ENCODE data around the gene NFIC.

NFIC gene

DNA sequence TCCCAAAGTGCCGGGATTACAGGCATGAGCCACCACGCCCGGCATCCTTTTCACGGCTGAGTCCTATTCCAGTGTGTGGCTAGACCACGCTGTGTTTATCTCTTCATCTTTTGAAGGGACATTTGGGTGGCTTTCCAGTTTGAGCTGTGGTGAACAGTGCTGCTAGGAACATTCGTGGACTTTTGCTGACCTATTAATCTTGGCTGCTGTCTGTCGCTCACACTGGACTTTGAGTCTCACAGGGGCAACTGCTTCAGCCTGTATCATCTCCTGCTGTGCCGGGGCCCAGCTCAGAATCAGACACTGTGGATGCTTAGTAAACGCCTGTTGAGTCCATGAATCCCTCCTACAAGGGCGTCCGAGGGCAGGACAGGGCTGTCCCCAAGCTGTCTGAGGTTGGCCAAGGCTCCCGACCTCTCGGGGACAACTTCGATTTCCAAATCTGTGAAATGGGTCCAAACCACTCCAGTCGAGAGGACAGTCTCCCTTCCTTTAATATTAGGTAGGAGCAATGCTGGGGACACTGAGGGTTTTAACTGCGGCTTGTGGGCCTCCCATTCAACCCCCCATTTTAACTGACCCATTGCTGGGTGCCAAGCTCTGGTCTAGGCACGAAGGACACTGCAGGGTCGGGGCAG lies 65.5 kb downstream of the NFIC start:
- no peak for DNase-seq (ENCODE audit: low read depth in 2 of 2)
- no peak for TF ChIP-seq CTCF (IDR thresholded peaks at IDR 0.05; ENCODE audit: low read depth, low read length)
- H3K4me3 ChIP-seq (replicated peaks in 1 of 2; ENCODE audit: low read depth in 2 of 2, low read length in 2 of 2): no peak overlapping the region

GRCh38 chr19:3433313-3433712 lies 66.9 kb downstream of the NFIC start:
- TF ChIP-seq CTCF (IDR thresholded peaks at IDR 0.05; ENCODE audit: low read depth, low read length): no peak
- no peak overlapping the region for H3K4me3 ChIP-seq (replicated peaks in 1 of 2; ENCODE audit: low read depth in 2 of 2, low read length in 2 of 2)
- no peak for DNase-seq (ENCODE audit: low read depth in 2 of 2)

DNA sequence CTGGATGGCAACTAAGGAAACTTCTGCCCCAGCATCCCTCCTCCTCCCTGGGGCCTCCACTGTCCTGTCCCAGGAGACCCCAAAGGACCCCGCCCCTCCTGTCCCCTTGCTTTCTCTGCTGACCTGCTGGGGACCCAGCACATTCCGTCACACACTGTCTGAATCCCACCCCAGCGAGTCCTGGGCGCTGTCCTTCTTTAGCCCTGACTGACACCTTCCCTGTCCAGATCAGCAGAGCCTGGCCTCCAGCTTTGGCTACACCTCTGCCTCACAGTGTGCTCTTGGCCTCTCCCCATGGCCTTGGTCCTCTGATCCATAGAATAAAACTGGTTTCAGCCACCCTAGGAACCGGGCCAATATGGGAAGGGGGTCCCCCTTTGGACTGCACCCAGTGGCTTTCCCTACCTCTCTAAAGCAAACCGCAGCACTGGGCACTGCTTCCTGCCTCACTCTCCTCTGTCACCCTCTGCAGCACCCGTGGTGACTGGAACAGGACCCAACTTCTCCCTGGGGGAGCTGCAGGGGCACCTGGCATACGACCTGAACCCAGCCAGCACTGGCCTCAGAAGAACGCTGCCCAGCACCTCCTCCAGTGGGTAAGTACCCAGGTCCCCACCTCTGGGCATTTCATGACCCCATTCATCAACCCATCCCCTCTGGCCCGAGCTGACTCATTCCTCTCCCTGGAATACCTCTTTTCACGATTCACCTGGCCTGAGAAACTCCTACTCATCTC lies 67.6 kb downstream of the NFIC start:
- H3K4me3 ChIP-seq (replicated peaks in 1 of 2; ENCODE audit: low read depth in 2 of 2, low read length in 2 of 2): no peak overlapping the region
- no peak for TF ChIP-seq CTCF (IDR thresholded peaks at IDR 0.05; ENCODE audit: low read depth, low read length)
- DNase-seq (ENCODE audit: low read depth in 2 of 2): no peak

DNA sequence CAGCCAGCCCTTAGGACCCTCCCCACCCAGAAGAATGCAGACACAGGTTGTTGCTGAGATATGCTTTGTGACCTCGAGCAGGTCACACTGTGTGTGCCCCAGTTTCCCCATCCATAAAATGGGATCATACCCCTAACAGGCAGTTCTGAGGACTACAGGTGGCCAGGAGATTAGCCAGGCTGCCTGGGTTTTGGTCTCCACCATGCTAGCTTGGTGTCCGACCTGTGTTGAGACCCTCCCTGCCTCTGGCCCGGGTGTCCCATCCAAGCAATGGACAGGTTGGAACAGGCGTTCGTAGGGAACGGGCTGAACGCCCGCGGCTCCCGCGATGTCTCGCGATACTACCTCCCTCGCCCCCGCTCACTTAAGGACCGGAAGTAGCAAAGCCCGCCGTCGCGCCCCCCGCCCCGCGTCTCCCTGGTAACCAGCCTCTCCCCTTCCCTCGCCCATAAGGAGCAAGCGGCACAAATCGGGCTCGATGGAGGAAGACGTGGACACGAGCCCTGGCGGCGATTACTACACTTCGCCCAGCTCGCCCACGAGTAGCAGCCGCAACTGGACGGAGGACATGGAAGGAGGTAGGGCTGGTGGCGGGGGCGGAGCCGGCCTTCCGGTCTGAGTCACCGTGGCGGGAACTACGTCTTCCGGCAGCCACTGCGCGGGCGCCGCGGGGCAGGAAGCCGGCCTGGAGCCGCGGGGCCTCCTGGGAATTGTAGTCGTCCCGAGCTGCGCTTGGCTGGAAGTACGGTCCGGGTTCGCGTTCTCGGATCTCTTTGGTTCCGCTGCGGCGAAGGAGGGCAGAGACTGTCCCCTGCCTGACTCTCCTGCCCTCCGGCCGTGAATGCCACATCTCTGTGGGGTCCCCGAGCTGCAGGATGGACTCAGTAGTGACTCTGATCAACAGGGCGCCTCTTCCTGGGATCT lies 68.5 kb downstream of the NFIC start:
- peak overlapping the region; percentile 28 to 44 for H3K4me3 ChIP-seq (replicated peaks in 1 of 2; ENCODE audit: low read depth in 2 of 2, low read length in 2 of 2)
- peak; percentile 2 for TF ChIP-seq CTCF (IDR thresholded peaks at IDR 0.05; ENCODE audit: low read depth, low read length)
- DNase-seq (ENCODE audit: low read depth in 2 of 2): peak; percentile 97 to 98

DNA sequence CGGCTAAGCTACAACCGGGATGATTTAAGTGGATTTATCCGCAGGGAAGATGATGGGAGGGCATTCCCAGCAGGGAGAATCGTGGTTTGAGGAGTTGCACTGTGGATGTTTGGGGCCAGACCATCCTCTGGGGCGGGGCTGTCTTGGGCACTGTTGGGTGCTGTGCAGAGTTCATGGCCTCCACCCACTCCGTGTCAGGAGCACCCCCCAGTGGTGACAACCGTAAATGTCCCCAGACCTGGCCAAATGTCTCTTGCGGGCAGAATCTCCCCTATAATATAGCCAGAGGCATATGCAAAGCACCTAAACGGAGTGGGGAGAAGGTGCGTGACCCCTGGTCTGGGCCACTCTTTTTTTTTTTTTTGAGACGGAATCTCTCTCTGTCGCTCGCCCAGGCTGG lies 73.7 kb downstream of the NFIC start:
- peak; percentile 62 for TF ChIP-seq CTCF (IDR thresholded peaks at IDR 0.05; ENCODE audit: low read depth, low read length)

DNA sequence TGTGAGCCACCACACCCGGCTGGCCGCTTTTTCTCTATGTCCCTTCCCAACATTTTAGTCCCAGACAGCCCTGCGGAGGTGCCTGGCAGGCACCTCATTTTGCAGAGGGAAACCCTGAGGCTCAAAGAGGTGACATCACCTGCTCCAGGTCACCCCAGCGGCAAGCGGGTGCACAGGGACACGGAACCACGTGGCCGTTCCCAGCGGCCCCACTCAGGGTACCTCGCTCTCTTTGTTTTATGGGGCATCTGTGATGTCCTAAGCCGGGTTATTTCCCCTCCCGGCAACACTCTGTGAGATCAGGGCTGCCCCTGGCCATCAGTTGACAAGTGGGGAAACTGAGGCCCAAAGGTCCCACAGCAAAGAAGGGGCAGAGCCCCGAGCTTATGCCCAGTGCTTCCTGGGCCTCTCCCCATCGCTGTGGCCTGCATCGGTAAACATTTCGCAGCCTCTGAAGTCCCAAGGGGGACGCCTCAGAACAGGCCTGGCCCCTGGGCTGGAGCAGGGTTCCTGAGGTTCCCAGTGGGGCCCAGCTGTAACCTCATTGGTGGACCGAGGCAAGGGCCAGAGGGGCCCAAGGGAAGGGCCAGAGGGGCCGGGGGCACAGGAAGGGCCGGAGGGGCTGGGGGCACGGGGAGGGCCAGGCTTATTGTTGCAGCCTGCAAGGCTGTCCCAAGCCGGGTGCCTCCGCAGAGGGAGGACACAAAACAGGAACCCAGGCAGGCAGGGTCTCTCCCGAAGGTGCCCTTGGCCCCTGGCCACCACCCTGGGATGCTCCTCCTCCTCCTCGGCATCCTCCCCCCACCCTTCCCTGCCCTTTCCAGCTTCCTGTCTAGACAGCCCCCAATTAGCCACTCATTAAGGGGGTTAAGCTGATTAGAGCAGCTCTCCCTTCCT lies 75.0 kb downstream of the NFIC start:
- TF ChIP-seq CTCF (IDR thresholded peaks at IDR 0.05; ENCODE audit: low read depth, low read length): no peak
- no peak for DNase-seq (ENCODE audit: low read depth in 2 of 2)
- no peak overlapping the region for H3K4me3 ChIP-seq (replicated peaks in 1 of 2; ENCODE audit: low read depth in 2 of 2, low read length in 2 of 2)

More for the DNA sequence above, 73.7 kb downstream of the NFIC start:
- DNase-seq (ENCODE audit: low read depth in 2 of 2): peak in 1 of 2 donors; percentile 43
- no peak overlapping the region for H3K4me3 ChIP-seq (replicated peaks in 1 of 2; ENCODE audit: low read depth in 2 of 2, low read length in 2 of 2)

All from cardiac fibroblast (primary cell).